ENCODE measurements around the gene PLCL1. TPM values are rescaled to one million over a fixed set of nuclear protein-coding genes. Genes with fewer than 3 reads are reported as not detected.

Gene PLCL1
- total RNA-seq, 4 donors from 2014 or later = 0.34 to 4.2 (median 1.2) TPM

DNA sequence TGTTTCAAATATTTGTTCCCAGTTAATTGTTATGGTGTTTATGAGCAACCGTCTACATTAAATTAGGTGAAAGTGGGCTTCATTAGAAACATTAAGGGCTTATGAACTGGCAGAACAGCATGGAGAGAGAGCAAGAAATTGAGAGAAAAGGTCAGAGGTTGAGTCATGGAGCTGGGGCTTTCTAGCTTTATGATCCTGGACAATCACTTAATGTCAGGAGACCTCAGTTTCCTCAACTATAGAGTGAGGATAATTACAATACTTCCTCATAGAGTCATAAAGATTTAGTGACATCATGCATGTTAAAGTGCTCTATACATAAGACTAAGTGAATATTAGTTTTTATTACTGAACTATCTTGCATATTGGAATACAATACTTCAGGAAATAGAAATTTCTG, 83.9 kb downstream of the PLCL1 start:
- intact Hi-C loops (cut with DNase I) = no loop called here
- Histone ChIP-seq H3K4me1 (peaks cover 0 to 7% (median 6%) of the 10 kb centered on the region in 3 donors), H3K4me3 (no peak overlapping the region), H3K36me3 (no peaks in the 10 kb centered on the region), H3K9me3 (no peaks in the 10 kb centered on the region), H3K27ac (no peak overlapping the region), H3K27me3 (no peaks in the 10 kb centered on the region)
- no peak for DNase-seq
- WGBS, 2 donors = 93 to 95% methylated on average over 1 of the region's 1 CpG
- TF ChIP-seq, protein P1, sequence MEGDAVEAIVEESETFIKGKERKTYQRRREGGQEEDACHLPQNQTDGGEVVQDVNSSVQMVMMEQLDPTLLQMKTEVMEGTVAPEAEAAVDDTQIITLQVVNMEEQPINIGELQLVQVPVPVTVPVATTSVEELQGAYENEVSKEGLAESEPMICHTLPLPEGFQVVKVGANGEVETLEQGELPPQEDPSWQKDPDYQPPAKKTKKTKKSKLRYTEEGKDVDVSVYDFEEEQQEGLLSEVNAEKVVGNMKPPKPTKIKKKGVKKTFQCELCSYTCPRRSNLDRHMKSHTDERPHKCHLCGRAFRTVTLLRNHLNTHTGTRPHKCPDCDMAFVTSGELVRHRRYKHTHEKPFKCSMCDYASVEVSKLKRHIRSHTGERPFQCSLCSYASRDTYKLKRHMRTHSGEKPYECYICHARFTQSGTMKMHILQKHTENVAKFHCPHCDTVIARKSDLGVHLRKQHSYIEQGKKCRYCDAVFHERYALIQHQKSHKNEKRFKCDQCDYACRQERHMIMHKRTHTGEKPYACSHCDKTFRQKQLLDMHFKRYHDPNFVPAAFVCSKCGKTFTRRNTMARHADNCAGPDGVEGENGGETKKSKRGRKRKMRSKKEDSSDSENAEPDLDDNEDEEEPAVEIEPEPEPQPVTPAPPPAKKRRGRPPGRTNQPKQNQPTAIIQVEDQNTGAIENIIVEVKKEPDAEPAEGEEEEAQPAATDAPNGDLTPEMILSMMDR (IDR thresholded peaks at IDR 0.05) = no peak

DNA sequence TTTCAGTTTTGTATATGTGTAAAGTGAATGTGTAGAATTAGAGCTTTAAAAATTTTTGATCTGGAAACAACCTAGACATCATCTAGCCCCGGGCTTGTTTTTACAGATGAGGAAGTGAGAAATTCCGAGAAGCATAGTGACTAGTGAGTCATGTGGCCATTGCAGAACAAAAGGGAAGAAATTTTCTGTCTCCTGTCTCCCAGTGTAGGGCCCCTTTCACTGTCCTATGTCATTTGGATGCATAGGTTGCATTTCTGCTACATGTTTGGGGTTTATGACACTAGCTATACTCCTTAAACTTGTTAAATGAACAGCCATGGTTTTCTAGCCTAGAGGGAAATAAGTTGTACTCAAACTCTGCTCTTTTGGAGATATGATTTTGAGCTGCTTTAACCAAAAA, 84.6 kb downstream of the PLCL1 start:
- no peak for DNase-seq

DNA sequence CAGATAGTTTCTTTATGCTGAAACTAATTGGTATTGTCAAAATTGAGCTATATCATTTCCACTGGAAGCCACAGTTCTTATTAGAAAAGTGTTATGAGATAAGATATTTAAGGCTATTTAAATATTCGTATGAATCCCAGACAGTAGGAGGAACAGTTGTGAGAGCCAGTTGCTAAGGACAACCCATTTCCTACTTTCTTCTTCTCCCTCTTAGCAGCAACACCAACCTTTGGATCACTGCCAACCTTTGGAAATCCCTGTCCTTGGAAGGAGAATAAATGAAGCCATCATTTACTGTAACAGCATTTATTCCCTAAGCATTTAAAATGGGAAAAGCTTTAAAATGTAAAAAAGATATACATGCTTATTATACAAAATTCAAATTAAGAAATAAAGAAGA, 85.8 kb downstream of the PLCL1 start:
- intact Hi-C loops (cut with DNase I) = no loop called here
- Histone ChIP-seq H3K36me3 (no peaks in the 10 kb centered on the region), H3K9me3 (no peaks in the 10 kb centered on the region), H3K4me1 (peaks cover 0 to 10% (median 7%) of the 10 kb centered on the region in 3 donors), H3K27ac (no peak overlapping the region), H3K4me3 (no peak overlapping the region), H3K27me3 (no peaks in the 10 kb centered on the region)
- WGBS, 2 donors = 39 to 40% methylated on average over 1 of the region's 1 CpG
- TF ChIP-seq, protein P1 (IDR thresholded peaks at IDR 0.05) = no peak
- TF ChIP-seq POLR2A (IDR thresholded peaks at IDR 0.05) = no peak
- no peak for DNase-seq

More for the DNA sequence above, 84.6 kb downstream of the PLCL1 start:
- Histone ChIP-seq H3K9me3 (no peaks in the 10 kb centered on the region), H3K4me1 (peaks cover 0 to 7% (median 6%) of the 10 kb centered on the region in 3 donors), H3K27ac (no peak overlapping the region), H3K36me3 (no peaks in the 10 kb centered on the region), H3K27me3 (no peaks in the 10 kb centered on the region), H3K4me3 (no peak overlapping the region)
- TF ChIP-seq, protein P1 (IDR thresholded peaks at IDR 0.05) = no peak
- TF ChIP-seq POLR2A (IDR thresholded peaks at IDR 0.05) = no peak
- intact Hi-C loops (cut with DNase I) = no loop called here
- 4 to 6% methylated on average over 2 of the region's 2 CpGs for WGBS, 2 donors

DNA sequence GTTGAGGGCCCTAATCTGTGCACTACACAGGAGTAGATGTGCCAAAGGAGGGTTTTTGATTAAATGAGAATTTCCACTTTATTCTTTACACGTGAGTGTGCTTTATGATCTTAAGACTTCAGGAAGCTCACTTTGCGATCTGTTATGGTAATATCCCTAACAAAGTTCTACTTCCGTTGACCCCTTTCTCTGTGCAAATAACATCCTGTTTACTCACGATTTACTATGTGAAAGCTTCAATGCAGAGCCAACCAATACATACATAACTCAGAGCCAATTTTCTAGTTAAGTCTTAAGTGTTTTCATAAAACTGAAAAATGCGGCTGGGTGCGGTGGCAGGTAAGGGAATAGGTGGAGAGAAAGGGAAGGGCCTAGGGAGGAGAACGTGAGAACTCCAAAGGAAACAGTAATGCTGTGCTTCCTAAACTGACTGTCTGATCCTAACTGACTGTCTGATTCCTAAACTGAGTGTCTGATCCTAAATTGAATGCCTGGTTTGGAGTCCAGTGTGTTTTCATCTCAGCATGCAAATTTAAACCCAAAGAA, 87.6 kb downstream of the PLCL1 start:
- intact Hi-C loops (cut with DNase I) = no loop called here
- WGBS, 2 donors = 61 to 66% methylated on average over 7 of the region's 7 CpGs
- no peak overlapping the region for H3K4me3 ChIP-seq
- H3K4me1 ChIP-seq = peaks cover 0 to 10% (median 7%) of the 10 kb centered on the region in 3 donors
- H3K9me3 ChIP-seq = no peaks in the 10 kb centered on the region
- no peak for TF ChIP-seq POLR2A (IDR thresholded peaks at IDR 0.05)
- TF ChIP-seq, protein P1 (IDR thresholded peaks at IDR 0.05) = no peak
- DNase-seq = no peak
- no peak overlapping the region for H3K27ac ChIP-seq
- no peaks in the 10 kb centered on the region for H3K27me3 ChIP-seq
- no peaks in the 10 kb centered on the region for H3K36me3 ChIP-seq

DNA sequence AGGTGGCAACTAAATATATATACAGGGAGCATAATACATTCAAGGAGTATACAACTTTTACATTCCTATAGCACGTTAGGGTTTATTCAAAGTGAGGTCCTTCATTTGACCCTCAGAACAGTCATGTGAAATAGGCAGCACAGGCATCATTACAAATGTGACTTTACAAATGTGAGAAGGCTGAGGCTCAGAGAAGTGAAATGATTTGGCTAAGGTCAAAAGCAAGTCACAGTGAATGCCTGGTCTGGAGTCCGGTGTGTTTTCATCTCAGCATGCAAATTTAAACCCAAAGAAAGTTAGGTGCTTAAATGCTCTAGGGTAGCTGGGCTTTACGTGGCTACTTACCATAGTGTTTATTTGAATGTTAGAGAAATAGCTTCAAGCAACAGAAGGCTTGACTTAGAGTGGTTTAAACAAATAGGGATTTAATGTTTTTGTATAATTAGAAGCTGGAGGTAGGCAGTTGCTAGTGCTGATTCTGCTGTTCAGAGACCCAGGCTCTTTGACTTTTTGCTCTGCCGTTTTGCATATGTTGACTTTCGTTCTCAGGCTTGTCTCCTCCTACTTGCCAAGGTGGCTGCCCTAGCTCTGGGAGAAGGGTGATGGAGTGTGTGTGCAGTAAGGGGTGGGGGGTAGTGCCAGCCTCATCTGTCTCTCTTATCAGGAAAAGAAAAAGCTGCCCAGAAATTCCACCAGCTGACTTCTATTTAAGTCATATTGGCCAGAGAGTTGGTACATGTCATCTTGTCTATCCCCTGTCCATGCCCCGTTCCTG, 89.2 kb downstream of the PLCL1 start:
- intact Hi-C loops (cut with DNase I) = no loop called here
- 62 to 65% methylated on average over 6 of the region's 6 CpGs for WGBS, 2 donors
- no peak for DNase-seq
- H3K27ac ChIP-seq = no peak overlapping the region
- H3K4me1 ChIP-seq = peaks cover 0 to 10% (median 7%) of the 10 kb centered on the region in 3 donors
- H3K9me3 ChIP-seq = no peaks in the 10 kb centered on the region
- no peaks in the 10 kb centered on the region for H3K27me3 ChIP-seq
- TF ChIP-seq POLR2A (IDR thresholded peaks at IDR 0.05) = no peak
- TF ChIP-seq, protein P1 (IDR thresholded peaks at IDR 0.05) = no peak
- no peaks in the 10 kb centered on the region for H3K36me3 ChIP-seq
- peak overlapping the region in 1 of 4 donors; percentile 10 for H3K4me3 ChIP-seq

Measured in esophagus squamous epithelium (tissue), 5 donors.